ENCODE measurements around the gene GPR146. TPM values are rescaled to one million over a fixed set of nuclear protein-coding genes. Genes with fewer than 3 reads are reported as not detected.
"Not testable (repeated sequence)": the region's sequence is repeated elsewhere in the genome, so short reads cannot be mapped to it uniquely, and the experiment has no call there.

The GPR146 gene
- total RNA-seq, 4 donors from 2014 or later: 13.6 to 27.9 (median 16.3) TPM

DNA sequence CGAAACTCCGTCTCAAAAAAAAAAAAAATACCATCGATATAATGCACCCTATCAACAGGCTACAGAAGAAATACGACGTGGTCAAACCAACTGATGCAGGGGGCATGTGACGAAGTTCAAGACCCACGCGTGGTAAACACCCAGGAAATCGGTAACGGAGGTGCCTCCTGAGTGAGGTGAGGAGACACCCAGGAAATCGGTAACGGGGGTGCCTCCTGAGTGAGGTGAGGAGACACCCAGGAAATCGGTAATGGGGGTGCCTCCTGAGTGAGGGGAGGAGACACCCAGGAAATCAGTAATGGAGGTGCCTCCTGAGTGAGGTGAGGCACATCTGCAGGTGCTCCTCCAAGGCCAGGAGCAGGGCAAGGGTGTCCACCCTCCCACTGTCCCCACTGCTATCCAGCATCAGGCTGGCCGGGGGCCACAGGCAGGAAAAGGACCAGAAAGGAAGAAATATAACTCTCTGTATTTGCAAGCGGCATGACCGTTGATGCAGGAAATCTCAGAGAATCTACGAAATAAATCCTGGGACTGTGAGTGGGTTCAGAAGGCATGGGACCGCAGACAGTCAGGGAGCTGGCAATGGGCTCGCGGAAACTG, 10.7 kb upstream of the GPR146 start:
- no peak for ATAC-seq
- no peaks in the 10 kb centered on the region for H3K27me3 ChIP-seq
- no peaks in the 10 kb centered on the region for H3K9me3 ChIP-seq
- TF ChIP-seq POLR2A (IDR thresholded peaks at IDR 0.05) (no peak), POLR2AphosphoS5 (IDR thresholded peaks at IDR 0.05) (no peak), EP300 (IDR thresholded peaks at IDR 0.05) (no peak)
- TF ChIP-seq, protein P1, sequence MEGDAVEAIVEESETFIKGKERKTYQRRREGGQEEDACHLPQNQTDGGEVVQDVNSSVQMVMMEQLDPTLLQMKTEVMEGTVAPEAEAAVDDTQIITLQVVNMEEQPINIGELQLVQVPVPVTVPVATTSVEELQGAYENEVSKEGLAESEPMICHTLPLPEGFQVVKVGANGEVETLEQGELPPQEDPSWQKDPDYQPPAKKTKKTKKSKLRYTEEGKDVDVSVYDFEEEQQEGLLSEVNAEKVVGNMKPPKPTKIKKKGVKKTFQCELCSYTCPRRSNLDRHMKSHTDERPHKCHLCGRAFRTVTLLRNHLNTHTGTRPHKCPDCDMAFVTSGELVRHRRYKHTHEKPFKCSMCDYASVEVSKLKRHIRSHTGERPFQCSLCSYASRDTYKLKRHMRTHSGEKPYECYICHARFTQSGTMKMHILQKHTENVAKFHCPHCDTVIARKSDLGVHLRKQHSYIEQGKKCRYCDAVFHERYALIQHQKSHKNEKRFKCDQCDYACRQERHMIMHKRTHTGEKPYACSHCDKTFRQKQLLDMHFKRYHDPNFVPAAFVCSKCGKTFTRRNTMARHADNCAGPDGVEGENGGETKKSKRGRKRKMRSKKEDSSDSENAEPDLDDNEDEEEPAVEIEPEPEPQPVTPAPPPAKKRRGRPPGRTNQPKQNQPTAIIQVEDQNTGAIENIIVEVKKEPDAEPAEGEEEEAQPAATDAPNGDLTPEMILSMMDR (IDR thresholded peaks at IDR 0.05): no peak
- H3K27ac ChIP-seq: no peak overlapping the region
- H3K4me1 ChIP-seq: peaks cover 0 to 13% (median 6%) of the 10 kb centered on the region in 3 donors
- H3K4me3 ChIP-seq: no peak overlapping the region
- H3K36me3 ChIP-seq: no peaks in the 10 kb centered on the region
- WGBS, 2 donors (ENCODE audit: low coverage in 1 of 2): 90 to 92% methylated on average over 12 to 20 of the region's 20 CpGs

GRCh38 chr7:1034769-1035168, 9.6 kb upstream of the GPR146 start:
- H3K4me3 ChIP-seq, ATAC-seq, H3K27me3 ChIP-seq, H3K27ac ChIP-seq, H3K36me3 ChIP-seq, H3K9me3 ChIP-seq, H3K4me1 ChIP-seq: not testable (repeated sequence)
- WGBS, 2 donors (ENCODE audit: low coverage in 1 of 2): 100% methylated on average over 1 of the region's 1 CpG; no CpG with 5 or more reads in 1 of the 2 donors

- H3K9me3 ChIP-seq, H3K27ac ChIP-seq, H3K36me3 ChIP-seq, ATAC-seq, H3K4me3 ChIP-seq, H3K27me3 ChIP-seq: not testable (repeated sequence)
- 97 to 100% methylated on average over 5 to 10 of the region's 40 CpGs for WGBS, 2 donors (ENCODE audit: low coverage in 1 of 2)
- peaks cover 0 to 13% (median 9%) of the 10 kb centered on the region in 3 donors for H3K4me1 ChIP-seq
These were observed 8.0 kb upstream of the GPR146 start for GRCh38 chr7:1036164-1036928.

- not testable (repeated sequence) for H3K4me3 ChIP-seq, H3K27me3 ChIP-seq, H3K36me3 ChIP-seq, ATAC-seq, H3K9me3 ChIP-seq
- peak overlapping the region in 1 of 4 donors; percentile 97 for H3K27ac ChIP-seq
- 100% methylated on average over 1 of the region's 1 CpG; no CpG with 5 or more reads in 1 of the 2 donors for WGBS, 2 donors (ENCODE audit: low coverage in 1 of 2)
- H3K4me1 ChIP-seq: peaks cover 0 to 47% (median 22%) of the 10 kb centered on the region in 3 donors
These were observed 4.1 kb upstream of the GPR146 start for GRCh38 chr7:1040233-1040632.

GRCh38 chr7:1040790-1041189, 3.6 kb upstream of the GPR146 start:
- Histone ChIP-seq H3K27ac (peak overlapping the region in 2 of 4 donors; percentile 41 to 97), H3K9me3 (no peaks in the 10 kb centered on the region), H3K36me3 (no peaks in the 10 kb centered on the region), H3K4me1 (peaks cover 0 to 53% (median 28%) of the 10 kb centered on the region in 3 donors), H3K4me3 (peak overlapping the region in 1 of 2 donors; percentile 16), H3K27me3 (no peaks in the 10 kb centered on the region)
- 11% methylated on average over 11 of the region's 16 CpGs; no CpG with 5 or more reads in 1 of the 2 donors for WGBS, 2 donors (ENCODE audit: low coverage in 1 of 2)
- ATAC-seq: no peak
- TF ChIP-seq EP300 (IDR thresholded peaks at IDR 0.05): no peak
- TF ChIP-seq, protein P1 (IDR thresholded peaks at IDR 0.05): no peak
- no peak for TF ChIP-seq POLR2AphosphoS5 (IDR thresholded peaks at IDR 0.05)
- no peak for TF ChIP-seq POLR2A (IDR thresholded peaks at IDR 0.05)

GRCh38 chr7:1041551-1042491, 2.5 kb upstream of the GPR146 start:
- H3K36me3 ChIP-seq: no peaks in the 10 kb centered on the region
- ATAC-seq: no peak
- 72 to 100% methylated on average over 1 to 6 of the region's 40 CpGs for WGBS, 2 donors (ENCODE audit: low coverage in 1 of 2)
- no peaks in the 10 kb centered on the region for H3K9me3 ChIP-seq
- TF ChIP-seq POLR2A (IDR thresholded peaks at IDR 0.05): no peak
- no peaks in the 10 kb centered on the region for H3K27me3 ChIP-seq
- H3K4me3 ChIP-seq: no peak overlapping the region
- peaks cover 0 to 63% (median 30%) of the 10 kb centered on the region in 3 donors for H3K4me1 ChIP-seq
- H3K27ac ChIP-seq: peak overlapping the region in 3 of 4 donors; percentile 28 to 97 (median 84)
